H4 (cell line): ENCODE results near the gene BMAL1. TPM values are rescaled to one million over a fixed set of nuclear protein-coding genes. Genes with fewer than 3 reads are reported as not detected.
"Not testable (repeated sequence)": the region's sequence is repeated elsewhere in the genome, so short reads cannot be mapped to it uniquely, and the experiment has no call there.

Experiments
- DNase-seq: peaks from one replicate; pipeline ENCODE4 v3.0.0-alpha.2; 2015; ENCODE audit warnings: low spot score
- total RNA-seq: library from RNA; depleted of rRNA; stranded (reverse); fragments of >200 nt; shearing (Covaris generic); gene quantifications from 2 replicates; pipeline ENCODE4 v1.2.3, GENCODE V29; 2014; rRNA removed

BMAL1 gene
- total RNA-seq: 12.1 and 14.2 TPM in 2 replicates

GRCh38 chr11:13277768-13278608 lies at the start of gene BMAL1:
TSS of gene BMAL1 (plus strand) at chr11:13277790. CDS start at chr11:13354309, 76,519 bp downstream.
- no peak for DNase-seq

GRCh38 chr11:13228572-13228971 lies 49.0 kb upstream of the BMAL1 start:
- DNase-seq: no peak

- no peak for DNase-seq
These were observed 48.5 kb upstream of the BMAL1 start for GRCh38 chr11:13229136-13229535.

GRCh38 chr11:13229711-13230318 lies 47.8 kb upstream of the BMAL1 start:
- DNase-seq: no peak

- no peak for DNase-seq
These were observed 44.3 kb upstream of the BMAL1 start for GRCh38 chr11:13233173-13233745.

- DNase-seq: no peak
These were observed 41.7 kb upstream of the BMAL1 start for GRCh38 chr11:13235895-13236294.

- no peak for DNase-seq
These were observed 41.0 kb upstream of the BMAL1 start for GRCh38 chr11:13236626-13237025.

- no peak for DNase-seq
These were observed 39.8 kb upstream of the BMAL1 start for GRCh38 chr11:13237761-13238160.

GRCh38 chr11:13238879-13239514 lies 38.6 kb upstream of the BMAL1 start:
- DNase-seq: peak; percentile 59

- no peak for DNase-seq
These were observed 35.0 kb upstream of the BMAL1 start for GRCh38 chr11:13242564-13242963.

- no peak for DNase-seq
These were observed 29.8 kb upstream of the BMAL1 start for GRCh38 chr11:13247606-13248296.

- DNase-seq: no peak
These were observed 28.4 kb upstream of the BMAL1 start for GRCh38 chr11:13249177-13249576.

- DNase-seq: no peak
These were observed 27.6 kb upstream of the BMAL1 start for GRCh38 chr11:13249992-13250391.

- DNase-seq: no peak
These were observed 25.6 kb upstream of the BMAL1 start for GRCh38 chr11:13251966-13252365.

GRCh38 chr11:13252438-13252837 lies 25.2 kb upstream of the BMAL1 start:
- DNase-seq: no peak

- DNase-seq: no peak
These were observed 21.4 kb upstream of the BMAL1 start for GRCh38 chr11:13256216-13256615.

GRCh38 chr11:13258061-13258460 lies 19.5 kb upstream of the BMAL1 start:
- not testable (repeated sequence) for DNase-seq

GRCh38 chr11:13258855-13259254 lies 18.7 kb upstream of the BMAL1 start:
- DNase-seq: no peak

- no peak for DNase-seq
These were observed 18.2 kb upstream of the BMAL1 start for GRCh38 chr11:13259374-13259773.

GRCh38 chr11:13260201-13260962 lies 17.2 kb upstream of the BMAL1 start:
- no peak for DNase-seq

GRCh38 chr11:13260963-13261588 lies 16.5 kb upstream of the BMAL1 start:
- no peak for DNase-seq
